HG03575 (cell line): ENCODE results near the gene MIPOL1.
"Not testable (repeated sequence)": the region's sequence is repeated elsewhere in the genome, so short reads cannot be mapped to it uniquely, and the experiment has no call there.

Experiments
- ATAC-seq: cut with Tn5 transposase; IDR thresholded peaks from one replicate; pipeline ENCODE4 v1.9.1; 2021; ENCODE audit not compliant: unreplicated experiment, insufficient number of reproducible peaks, low FRiP score; ENCODE audit errors: extremely low read depth

MIPOL1 gene

GRCh38 chr14:37221073-37221472 lies 23.3 kb downstream of the MIPOL1 start:
- ATAC-seq = no peak

DNA sequence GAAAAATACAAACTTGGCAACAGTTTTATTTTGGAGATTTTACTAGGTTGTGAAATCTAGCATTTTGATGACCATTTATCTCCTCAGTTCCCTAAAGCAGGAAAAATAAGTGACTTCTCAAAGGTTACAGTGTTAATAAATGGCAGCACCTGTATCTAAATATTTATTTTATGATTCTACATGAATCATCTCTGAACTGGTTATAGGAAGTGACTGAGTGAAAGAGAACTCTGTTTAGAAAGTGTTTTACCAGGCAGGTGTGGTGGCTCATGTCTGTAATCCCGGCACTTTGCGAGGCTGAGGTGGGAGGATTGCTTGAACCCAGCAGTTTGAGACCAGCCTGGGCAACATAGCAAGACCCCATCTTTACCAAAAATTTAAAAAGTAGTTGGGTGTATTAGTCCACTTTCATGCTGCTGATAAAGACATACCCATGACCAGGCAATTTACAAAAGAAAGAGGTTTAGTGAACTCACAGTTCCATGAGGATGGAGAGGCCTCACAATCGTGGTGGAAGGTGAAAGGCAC lies 26.3 kb downstream of the MIPOL1 start:
- ATAC-seq = no peak

GRCh38 chr14:37225668-37226067 lies 27.9 kb downstream of the MIPOL1 start:
- not testable (repeated sequence) for ATAC-seq

GRCh38 chr14:37230551-37231194 lies 32.9 kb downstream of the MIPOL1 start:
- no peak for ATAC-seq

DNA sequence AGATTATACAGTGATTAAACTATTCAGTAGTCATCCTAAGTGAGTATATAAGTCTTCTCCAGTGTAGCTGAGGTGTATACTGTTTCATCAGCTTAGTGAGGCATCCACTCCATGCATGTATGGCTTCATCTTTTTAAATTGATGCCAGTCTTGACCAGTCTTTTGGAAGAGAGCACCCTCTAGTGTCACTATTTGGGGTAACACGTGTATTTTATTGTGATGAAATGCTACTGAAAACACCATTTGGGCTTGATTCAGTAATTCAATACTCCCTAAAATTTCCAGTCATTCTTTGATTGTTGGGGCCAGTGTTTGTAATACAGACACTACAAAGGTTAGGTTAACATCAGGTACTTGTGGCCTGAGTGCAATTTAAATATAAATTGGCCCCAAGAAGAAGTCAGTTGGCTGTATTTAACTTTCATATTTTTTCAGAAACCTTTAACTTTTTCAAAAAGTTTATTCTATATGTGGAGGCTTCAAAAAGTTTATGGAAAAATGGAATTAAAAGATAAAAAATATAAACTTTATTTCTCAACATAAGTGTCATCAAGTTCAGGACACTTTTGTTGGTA lies 35.3 kb downstream of the MIPOL1 start:
- no peak for ATAC-seq

- no peak for ATAC-seq
Observed at GRCh38 chr14:37234222-37234621, 36.5 kb downstream of the MIPOL1 start.

GRCh38 chr14:37236044-37236443 lies 38.3 kb downstream of the MIPOL1 start:
- ATAC-seq = not testable (repeated sequence)

GRCh38 chr14:37237094-37237493 lies 39.4 kb downstream of the MIPOL1 start:
- no peak for ATAC-seq

DNA sequence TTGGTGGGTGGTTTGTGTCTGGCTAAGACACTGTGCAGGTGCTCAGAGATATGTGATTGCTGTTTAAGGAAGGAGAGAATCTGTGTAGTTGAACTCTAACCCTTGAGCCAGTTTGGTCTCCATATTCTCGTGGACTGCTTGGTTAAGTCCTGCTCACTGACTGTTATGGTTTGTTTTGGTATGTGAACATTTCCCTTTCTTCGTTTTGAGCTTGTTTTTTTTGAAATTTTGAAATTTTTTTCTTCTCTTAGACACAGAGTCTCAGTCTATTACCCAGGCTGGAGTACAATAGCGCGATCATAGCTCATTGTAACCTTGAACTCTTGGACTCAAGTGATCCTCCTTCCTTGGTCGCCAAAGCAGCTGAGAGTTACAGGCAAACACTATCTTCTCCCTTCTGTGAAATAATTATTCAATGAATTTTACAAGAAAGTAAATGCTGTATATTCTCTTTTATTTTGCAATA lies 40.0 kb downstream of the MIPOL1 start:
- no peak for ATAC-seq

- no peak for ATAC-seq
Observed at GRCh38 chr14:37241198-37241597, 43.5 kb downstream of the MIPOL1 start.

GRCh38 chr14:37246427-37246829 lies 48.7 kb downstream of the MIPOL1 start:
- ATAC-seq = no peak

DNA sequence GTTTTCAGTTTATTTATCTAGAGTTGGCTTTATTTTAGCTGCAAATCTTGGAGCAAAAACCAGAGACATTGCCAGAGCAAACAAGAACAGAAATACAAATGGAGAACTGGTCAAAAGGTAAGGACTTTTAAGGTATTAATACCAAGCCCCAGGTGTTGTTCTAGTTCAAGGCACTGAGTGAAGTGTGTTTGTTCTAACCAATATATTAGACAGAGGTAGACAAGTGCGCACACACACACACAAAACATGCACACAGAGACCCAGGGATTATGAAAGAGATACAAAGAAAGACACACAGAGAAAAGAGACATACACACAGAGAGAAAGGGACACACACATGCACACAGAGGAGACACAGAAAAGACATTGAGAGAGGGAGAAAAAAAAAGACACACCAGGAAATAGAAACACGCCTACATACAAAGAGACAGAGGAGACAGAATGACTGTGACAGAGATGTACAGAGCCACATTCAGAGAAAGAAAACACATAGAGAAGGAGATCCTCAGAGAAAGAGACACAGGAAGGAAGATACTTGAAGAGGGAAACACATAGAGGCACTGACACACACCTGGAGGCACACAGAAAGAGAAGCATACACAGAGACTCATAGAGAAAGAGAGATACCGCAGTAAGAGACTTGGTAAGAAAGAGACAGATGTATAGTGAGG lies 50.2 kb downstream of the MIPOL1 start:
- no peak for ATAC-seq

- no peak for ATAC-seq
Observed at GRCh38 chr14:37251775-37252174, 54.0 kb downstream of the MIPOL1 start.

DNA sequence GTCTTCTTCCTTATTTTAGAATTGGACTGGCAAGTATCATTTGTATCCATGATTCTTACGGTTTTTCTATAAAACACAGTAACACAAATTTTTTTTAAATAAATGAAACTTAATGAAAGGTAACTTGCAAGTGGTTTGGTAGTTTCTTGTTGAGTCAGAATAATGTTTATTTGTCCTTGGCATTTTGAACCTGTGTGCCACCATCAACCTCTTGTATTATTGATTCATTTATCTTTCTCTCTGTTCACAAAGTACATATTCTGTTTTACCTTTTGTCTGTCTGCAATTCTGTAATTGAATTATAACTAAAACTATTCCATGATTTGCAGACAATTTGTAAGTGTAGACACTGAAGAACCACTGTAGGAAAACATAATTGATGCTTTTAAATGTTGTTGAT lies 54.7 kb downstream of the MIPOL1 start:
- no peak for ATAC-seq

- no peak for ATAC-seq
Observed at GRCh38 chr14:37253905-37254304, 56.2 kb downstream of the MIPOL1 start.

GRCh38 chr14:37254411-37254947 lies 56.7 kb downstream of the MIPOL1 start:
- no peak for ATAC-seq

DNA sequence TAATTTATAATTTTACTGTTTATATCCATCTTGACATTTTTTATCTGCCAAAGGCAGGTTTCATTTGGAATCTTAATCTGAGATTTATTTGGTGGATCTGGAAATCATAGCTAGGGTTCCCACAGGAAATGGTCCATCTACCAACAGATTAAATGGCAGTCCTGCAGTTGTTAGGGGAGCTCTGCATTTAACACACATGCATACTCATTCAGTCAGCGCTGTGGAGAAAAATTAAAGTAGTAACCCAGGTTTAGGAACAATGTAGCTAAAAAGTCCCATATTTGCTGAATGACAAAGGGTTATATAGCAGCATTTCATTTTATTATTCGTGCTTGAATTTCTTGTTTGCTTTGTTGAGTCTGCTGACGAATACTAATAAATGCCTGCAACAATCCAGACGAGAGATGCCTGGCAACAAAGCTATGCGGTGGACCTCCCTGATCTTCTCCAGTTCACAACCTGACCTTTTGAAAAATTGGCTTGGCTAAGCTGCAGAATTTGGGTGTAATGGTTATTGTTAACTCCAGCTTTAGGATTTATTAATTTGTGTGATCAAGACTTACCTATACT lies 59.8 kb downstream of the MIPOL1 start:
- no peak for ATAC-seq

DNA sequence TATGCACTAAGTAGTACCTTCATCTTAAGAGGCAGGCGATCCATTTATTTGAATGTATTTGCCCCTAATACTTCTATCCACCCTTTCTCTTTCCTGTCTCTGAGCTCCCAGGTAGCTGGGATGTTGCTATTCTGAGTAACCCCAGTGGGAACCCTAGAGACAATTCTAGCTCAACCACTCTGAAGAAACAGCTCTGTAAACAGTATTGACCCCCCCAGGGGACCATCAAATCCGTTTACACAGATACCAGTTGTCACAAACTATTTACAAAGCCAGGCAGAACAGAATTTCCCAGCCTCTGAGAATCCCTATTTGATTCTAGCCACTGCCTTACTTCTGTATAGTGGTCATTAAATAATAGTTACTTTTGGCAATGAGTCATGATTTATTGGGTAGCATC lies 64.9 kb downstream of the MIPOL1 start:
- no peak for ATAC-seq

DNA sequence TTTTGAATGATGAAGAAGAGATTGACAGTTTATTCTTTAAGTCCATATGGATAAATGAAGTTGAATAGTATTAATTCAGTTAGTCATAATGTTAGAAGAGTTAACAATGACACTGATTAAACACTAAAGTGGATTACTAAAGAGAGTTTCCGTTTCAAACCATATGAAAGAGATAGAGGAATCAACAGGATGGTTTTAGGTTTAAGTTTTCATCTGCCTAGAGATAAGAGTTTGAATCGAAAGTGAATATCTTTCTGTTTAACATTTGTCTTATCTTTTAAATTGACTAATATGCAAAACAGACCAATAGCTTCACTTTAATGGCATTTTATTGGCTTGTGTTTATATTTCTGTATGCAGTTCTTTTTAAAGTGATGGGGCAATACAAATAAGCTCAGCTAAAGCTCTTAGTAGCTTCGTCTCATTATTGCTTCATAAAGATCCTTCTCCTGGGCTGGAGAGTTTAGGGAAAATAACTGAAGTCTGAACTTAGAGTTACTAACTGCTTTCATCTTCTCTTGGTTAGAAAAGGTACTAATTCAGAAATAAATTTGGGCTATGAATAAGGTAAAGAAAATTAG lies 66.0 kb downstream of the MIPOL1 start:
- ATAC-seq = no peak
